Fibroblast of lung (primary cell): Measurements from ENCODE around the gene LRMDA.

Experiments used
- EZH2 ChIP-seq: IDR thresholded peaks from 2 replicates; pipeline ENCODE4 v1.5.1; 2012; ENCODE audit warnings: low read length, control low read depth, mild to moderate bottlenecking; ENCODE audit errors: missing control alignments
- TF ChIP-seq, protein P1 (sequence below), 2 donors: IDR thresholded peaks in 1 of 2; conservative IDR thresholded peaks in 1 of 2; 1 replicate in 1 of 2; 2 replicates in 1 of 2; pipeline ENCODE4 v1.5.1; 2011 to 2012; ENCODE audit warnings: low read length in 2 of 2, control low read depth in 1 of 2, inconsistent platforms in 1 of 2, low read depth in 1 of 2, mild to moderate bottlenecking in 1 of 2

DNA sequence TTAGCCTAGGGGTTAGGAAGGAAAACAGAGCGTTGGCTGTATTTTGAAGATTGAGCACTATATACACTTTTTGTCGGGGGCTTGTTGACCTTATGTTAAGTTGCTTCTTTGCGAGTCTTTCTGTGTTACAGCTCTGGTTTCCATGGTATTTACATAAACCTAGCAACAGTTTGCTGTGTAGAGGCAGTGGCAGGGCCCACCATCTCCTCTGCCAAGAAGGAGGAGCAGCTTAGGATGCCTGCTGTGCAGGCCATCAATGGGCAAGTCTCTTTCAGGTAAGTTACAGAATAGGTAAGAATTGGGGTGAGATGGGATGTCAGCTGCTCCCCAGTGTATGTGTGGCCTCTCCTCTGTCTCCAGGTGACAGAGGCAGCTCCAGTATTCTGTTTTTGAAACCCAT is 485.5 kb downstream of the LRMDA start:
- TF ChIP-seq, protein P1, sequence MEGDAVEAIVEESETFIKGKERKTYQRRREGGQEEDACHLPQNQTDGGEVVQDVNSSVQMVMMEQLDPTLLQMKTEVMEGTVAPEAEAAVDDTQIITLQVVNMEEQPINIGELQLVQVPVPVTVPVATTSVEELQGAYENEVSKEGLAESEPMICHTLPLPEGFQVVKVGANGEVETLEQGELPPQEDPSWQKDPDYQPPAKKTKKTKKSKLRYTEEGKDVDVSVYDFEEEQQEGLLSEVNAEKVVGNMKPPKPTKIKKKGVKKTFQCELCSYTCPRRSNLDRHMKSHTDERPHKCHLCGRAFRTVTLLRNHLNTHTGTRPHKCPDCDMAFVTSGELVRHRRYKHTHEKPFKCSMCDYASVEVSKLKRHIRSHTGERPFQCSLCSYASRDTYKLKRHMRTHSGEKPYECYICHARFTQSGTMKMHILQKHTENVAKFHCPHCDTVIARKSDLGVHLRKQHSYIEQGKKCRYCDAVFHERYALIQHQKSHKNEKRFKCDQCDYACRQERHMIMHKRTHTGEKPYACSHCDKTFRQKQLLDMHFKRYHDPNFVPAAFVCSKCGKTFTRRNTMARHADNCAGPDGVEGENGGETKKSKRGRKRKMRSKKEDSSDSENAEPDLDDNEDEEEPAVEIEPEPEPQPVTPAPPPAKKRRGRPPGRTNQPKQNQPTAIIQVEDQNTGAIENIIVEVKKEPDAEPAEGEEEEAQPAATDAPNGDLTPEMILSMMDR (conservative IDR thresholded peaks at IDR 0.05 in 1 of 2, IDR thresholded peaks at IDR 0.05 in 1 of 2; ENCODE audit: low read depth in 1 of 2, low read length in 2 of 2), result no peak
- no peak for TF ChIP-seq EZH2
